Chondrocyte (in vitro differentiated cells): Measurements from ENCODE around the gene GALNT5. TPM values are rescaled to one million over a fixed set of nuclear protein-coding genes. Genes with fewer than 3 reads are reported as not detected.
"Not testable (repeated sequence)": the region's sequence is repeated elsewhere in the genome, so short reads cannot be mapped to it uniquely, and the experiment has no call there.

Experiments
- DNase-seq: peaks from one replicate; pipeline ENCODE4 v3.0.0; 2021; ENCODE audit warnings: mixed read lengths, low spot score
- H3K27ac Mint-ChIP-seq: one replicate; pipeline ENCODE4 v1.8.0; 2021; ENCODE audit warnings: mild to moderate bottlenecking, moderate library complexity, mixed read lengths; ENCODE audit not compliant: unreplicated experiment
- H3K27me3 Mint-ChIP-seq: 2 replicates; pipeline ENCODE4 v1.8.0; 2021; ENCODE audit warnings: low read depth, mixed read lengths
- H3K36me3 Mint-ChIP-seq: 2 replicates; pipeline ENCODE4 v1.8.0; 2021; ENCODE audit warnings: low read depth, mixed read lengths
- H3K4me1 Mint-ChIP-seq: 2 replicates; pipeline ENCODE4 v1.8.0; 2021; ENCODE audit warnings: low read depth, mild to moderate bottlenecking, mixed read lengths
- H3K4me3 Mint-ChIP-seq: one replicate; pipeline ENCODE4 v1.8.0; 2021; ENCODE audit warnings: mild to moderate bottlenecking, moderate library complexity, mixed read lengths; ENCODE audit not compliant: unreplicated experiment
- H3K9me3 Mint-ChIP-seq: 2 replicates; pipeline ENCODE4 v1.8.0; 2021; ENCODE audit warnings: low read depth, mixed read lengths
- total RNA-seq: library from RNA; stranded (reverse); gene quantifications from 3 replicates; pipeline ENCODE4 v1.2.1, GENCODE V29; 2021
- TF ChIP-seq, protein P1 (sequence below): fragments of 200-600 bp; sonication (generic); IDR thresholded peaks from 2 replicates; pipeline ENCODE4 v1.5.0; 2021; ENCODE audit warnings: antibody characterized with exemption, mild to moderate bottlenecking, moderate library complexity

The GALNT5 gene
- total RNA-seq, 1 donor from 2014 or later: 14.2 TPM

DNA sequence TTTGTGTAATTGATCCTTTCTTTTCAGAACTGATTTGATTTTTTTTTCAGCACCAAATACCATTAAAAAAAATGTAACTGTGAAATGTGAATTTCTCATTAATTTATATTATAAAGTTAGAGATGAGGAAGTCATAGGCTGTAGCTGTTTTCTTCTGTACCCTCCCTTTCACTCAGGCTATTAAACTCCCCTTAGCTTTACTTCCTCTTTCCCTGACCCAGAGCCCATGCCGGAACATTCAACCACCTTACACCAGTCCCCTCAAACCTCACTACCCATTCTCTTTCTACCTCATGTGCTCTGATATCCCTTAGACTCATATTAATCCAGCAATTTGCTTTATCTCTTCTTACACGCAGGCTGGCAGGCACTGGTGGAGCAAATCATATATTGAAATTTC, 12.4 kb downstream of the GALNT5 start:
- TF ChIP-seq, protein P1, sequence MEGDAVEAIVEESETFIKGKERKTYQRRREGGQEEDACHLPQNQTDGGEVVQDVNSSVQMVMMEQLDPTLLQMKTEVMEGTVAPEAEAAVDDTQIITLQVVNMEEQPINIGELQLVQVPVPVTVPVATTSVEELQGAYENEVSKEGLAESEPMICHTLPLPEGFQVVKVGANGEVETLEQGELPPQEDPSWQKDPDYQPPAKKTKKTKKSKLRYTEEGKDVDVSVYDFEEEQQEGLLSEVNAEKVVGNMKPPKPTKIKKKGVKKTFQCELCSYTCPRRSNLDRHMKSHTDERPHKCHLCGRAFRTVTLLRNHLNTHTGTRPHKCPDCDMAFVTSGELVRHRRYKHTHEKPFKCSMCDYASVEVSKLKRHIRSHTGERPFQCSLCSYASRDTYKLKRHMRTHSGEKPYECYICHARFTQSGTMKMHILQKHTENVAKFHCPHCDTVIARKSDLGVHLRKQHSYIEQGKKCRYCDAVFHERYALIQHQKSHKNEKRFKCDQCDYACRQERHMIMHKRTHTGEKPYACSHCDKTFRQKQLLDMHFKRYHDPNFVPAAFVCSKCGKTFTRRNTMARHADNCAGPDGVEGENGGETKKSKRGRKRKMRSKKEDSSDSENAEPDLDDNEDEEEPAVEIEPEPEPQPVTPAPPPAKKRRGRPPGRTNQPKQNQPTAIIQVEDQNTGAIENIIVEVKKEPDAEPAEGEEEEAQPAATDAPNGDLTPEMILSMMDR: no peak
- no peak overlapping the region for H3K27ac Mint-ChIP-seq

DNA sequence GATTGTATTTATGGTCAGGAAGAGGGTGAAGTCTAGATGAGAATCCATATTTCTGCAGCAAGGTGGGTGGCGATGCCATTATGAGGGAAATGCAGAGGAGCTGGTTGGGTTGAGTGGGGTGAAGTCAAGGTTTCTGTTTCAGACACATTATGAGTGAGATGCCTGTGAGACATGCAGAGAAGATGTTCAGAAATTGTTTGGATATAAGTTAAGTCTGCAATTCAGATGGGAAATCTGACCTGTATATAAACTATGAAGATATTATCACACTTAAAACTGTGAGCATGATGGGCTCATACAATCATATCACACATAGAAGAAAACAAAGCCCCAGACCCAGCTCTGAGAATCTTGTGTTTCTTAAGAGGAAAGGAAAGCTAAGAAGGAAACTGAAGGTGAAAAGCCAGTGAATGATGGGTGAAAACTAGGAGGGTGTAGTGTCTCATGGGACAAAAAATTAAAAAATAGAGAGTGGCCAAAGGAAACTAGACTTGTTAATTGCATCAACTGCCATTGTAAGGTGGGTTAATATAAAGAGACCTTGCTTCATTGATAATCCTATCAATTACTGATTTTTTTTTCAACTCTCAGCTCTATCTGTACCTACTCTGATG, 14.2 kb downstream of the GALNT5 start:
- Mint-ChIP-seq H3K9me3 (peaks cover 6% of the 10 kb centered on the region), H3K27ac (no peak overlapping the region), H3K36me3 (peaks cover 7% of the 10 kb centered on the region), H3K4me3 (no peak overlapping the region), H3K27me3 (no peaks in the 10 kb centered on the region), H3K4me1 (no peaks in the 10 kb centered on the region)
- no peak for DNase-seq
- TF ChIP-seq, protein P1: no peak

More for the DNA sequence above, 12.4 kb downstream of the GALNT5 start:
- Mint-ChIP-seq H3K27me3 (no peaks in the 10 kb centered on the region), H3K4me1 (peaks cover 2% of the 10 kb centered on the region), H3K4me3 (no peak overlapping the region), H3K9me3 (peaks cover 3% of the 10 kb centered on the region), H3K36me3 (peaks cover 6% of the 10 kb centered on the region)
- DNase-seq: no peak

DNA sequence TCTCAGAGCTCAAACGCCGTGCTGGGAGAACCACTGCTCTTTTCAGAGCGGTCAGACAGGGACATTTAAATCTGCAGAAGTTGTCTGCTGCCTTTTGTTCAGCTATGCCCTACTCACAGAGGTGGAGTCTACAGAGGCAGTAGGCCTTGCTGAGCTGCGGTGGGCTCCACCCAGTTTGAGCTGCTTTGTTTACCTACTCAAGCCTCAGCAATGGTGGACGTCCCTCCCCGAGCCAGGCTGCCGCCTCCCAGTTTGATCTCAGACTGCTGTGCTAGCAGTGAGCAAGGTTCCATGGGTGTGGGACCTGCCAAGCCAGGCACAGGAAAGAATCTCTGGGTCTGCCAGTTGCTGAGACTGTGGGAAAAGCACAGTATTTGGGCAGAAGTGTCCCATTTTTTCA, 21.8 kb downstream of the GALNT5 start:
- H3K27ac Mint-ChIP-seq, H3K4me3 Mint-ChIP-seq, DNase-seq, H3K27me3 Mint-ChIP-seq, H3K4me1 Mint-ChIP-seq: not testable (repeated sequence)
- peaks cover 23% of the 10 kb centered on the region for H3K9me3 Mint-ChIP-seq
- H3K36me3 Mint-ChIP-seq: peaks cover 15% of the 10 kb centered on the region

DNA sequence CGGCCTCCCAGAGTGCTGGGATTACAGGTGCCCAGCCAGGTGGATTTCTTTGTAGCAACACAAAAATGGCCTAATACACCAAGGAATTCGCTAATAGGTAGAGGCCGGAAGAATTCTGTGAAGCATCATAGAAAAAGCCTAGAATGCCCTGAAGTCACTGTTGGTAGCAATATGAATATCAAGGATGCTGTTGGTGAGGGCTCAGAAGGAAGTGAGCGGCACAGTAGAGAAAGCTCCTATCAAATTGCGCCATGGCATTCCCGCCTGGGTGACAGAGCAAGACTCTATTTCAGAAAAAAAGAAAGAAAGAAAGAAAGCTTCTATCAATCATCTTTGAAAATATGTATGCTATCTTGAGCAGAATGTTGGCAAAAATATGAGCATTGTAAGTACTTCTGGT, 23.8 kb downstream of the GALNT5 start:
- peaks cover 12% of the 10 kb centered on the region for H3K36me3 Mint-ChIP-seq
- no peak for DNase-seq
- H3K27me3 Mint-ChIP-seq: no peaks in the 10 kb centered on the region
- H3K27ac Mint-ChIP-seq: no peak overlapping the region
- no peak overlapping the region for H3K4me3 Mint-ChIP-seq
- peaks cover 18% of the 10 kb centered on the region for H3K9me3 Mint-ChIP-seq
- no peaks in the 10 kb centered on the region for H3K4me1 Mint-ChIP-seq
- TF ChIP-seq, protein P1: no peak

GRCh38 chr2:157283468-157283867, 26.0 kb downstream of the GALNT5 start:
- no peak for DNase-seq
- TF ChIP-seq, protein P1: no peak
- H3K4me1 Mint-ChIP-seq: no peaks in the 10 kb centered on the region
- peaks cover 7% of the 10 kb centered on the region for H3K9me3 Mint-ChIP-seq
- no peak overlapping the region for H3K27ac Mint-ChIP-seq
- no peak overlapping the region for H3K4me3 Mint-ChIP-seq
- peaks cover 7% of the 10 kb centered on the region for H3K36me3 Mint-ChIP-seq
- H3K27me3 Mint-ChIP-seq: no peaks in the 10 kb centered on the region

DNA sequence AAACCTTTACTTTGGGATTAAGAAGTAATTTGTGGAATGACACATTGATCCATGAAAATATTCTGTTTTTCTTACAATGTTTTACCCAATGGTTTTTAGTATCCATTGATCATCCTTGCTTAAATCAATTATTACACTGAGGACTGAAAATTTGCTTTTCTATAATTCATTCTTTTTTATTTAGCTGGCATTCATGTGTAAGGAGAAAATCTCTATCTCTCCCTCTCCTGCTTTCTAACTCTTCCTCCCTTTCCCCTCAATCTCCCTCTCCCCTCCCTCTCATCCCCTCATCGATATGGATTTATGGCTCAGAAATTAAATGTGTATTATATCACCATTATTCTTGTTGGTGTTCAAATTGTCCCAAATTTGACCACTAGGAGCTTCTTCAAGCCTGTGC, 29.7 kb downstream of the GALNT5 start:
- H3K27me3 Mint-ChIP-seq: no peaks in the 10 kb centered on the region
- no peaks in the 10 kb centered on the region for H3K9me3 Mint-ChIP-seq
- H3K36me3 Mint-ChIP-seq: no peaks in the 10 kb centered on the region
- DNase-seq: no peak
- H3K4me3 Mint-ChIP-seq: no peak overlapping the region
- TF ChIP-seq, protein P1: no peak
- H3K4me1 Mint-ChIP-seq: peaks cover 9% of the 10 kb centered on the region
- H3K27ac Mint-ChIP-seq: no peak overlapping the region
